ENCODE data around the gene LRIT3. TPM values are rescaled to one million over a fixed set of nuclear protein-coding genes. Genes with fewer than 3 reads are reported as not detected.
A peak's percentile ranks its signal among the peaks of the same experiment; 100 is the strongest.

The LRIT3 gene
- total RNA-seq, 1 donor from 2014 or later, result 0.12 TPM

- Mint-ChIP-seq H3K27me3 (ENCODE audit: unreplicated experiment) (no peaks in the 10 kb centered on the region), H3K4me3 (ENCODE audit: unreplicated experiment) (no peak overlapping the region), H3K9me3 (ENCODE audit: unreplicated experiment) (peaks cover 2% of the 10 kb centered on the region), H3K27ac (ENCODE audit: unreplicated experiment) (no peak overlapping the region), H3K4me1 (ENCODE audit: low read depth, unreplicated experiment) (no peaks in the 10 kb centered on the region), H3K36me3 (ENCODE audit: unreplicated experiment) (no peaks in the 10 kb centered on the region)
- DNase-seq, result no peak
- no peak for TF ChIP-seq CTCF (IDR thresholded peaks at IDR 0.05; ENCODE audit: partially characterized antibody, unreplicated experiment)
These were observed 38.3 kb upstream of the LRIT3 start for GRCh38 chr4:109809655-109810054.

- Mint-ChIP-seq H3K4me3 (ENCODE audit: unreplicated experiment) (no peak overlapping the region), H3K9me3 (ENCODE audit: unreplicated experiment) (peaks cover 5% of the 10 kb centered on the region), H3K27me3 (ENCODE audit: unreplicated experiment) (peaks cover 6% of the 10 kb centered on the region), H3K36me3 (ENCODE audit: unreplicated experiment) (no peaks in the 10 kb centered on the region), H3K4me1 (ENCODE audit: low read depth, unreplicated experiment) (no peaks in the 10 kb centered on the region), H3K27ac (ENCODE audit: unreplicated experiment) (no peak overlapping the region)
- TF ChIP-seq CTCF (IDR thresholded peaks at IDR 0.05; ENCODE audit: partially characterized antibody, unreplicated experiment), result no peak
- DNase-seq, result no peak
These were observed 37.1 kb upstream of the LRIT3 start for GRCh38 chr4:109810552-109811387.

DNA sequence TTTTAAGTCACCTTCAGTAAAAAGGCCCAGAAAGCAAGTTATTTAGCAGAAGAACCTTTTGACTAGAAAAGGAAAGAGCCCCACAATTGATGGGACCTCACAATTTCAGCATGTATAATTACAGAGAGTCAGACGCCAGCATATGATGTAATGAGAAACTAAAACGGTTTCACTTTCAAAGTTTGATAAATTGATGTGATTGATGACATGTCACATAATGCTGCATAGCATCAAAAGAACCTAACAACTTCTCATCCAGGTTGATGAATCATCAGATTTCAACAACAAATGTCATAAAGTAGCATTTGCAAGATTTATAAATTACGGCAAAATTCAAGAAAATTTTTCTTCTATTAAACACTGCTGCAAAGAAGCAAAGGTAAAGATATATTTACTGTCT is 36.2 kb upstream of the LRIT3 start:
- Mint-ChIP-seq H3K9me3 (ENCODE audit: unreplicated experiment) (peaks cover 6% of the 10 kb centered on the region), H3K27me3 (ENCODE audit: unreplicated experiment) (peaks cover 7% of the 10 kb centered on the region), H3K4me3 (ENCODE audit: unreplicated experiment) (no peak overlapping the region), H3K4me1 (ENCODE audit: low read depth, unreplicated experiment) (peaks cover 3% of the 10 kb centered on the region), H3K36me3 (ENCODE audit: unreplicated experiment) (no peaks in the 10 kb centered on the region), H3K27ac (ENCODE audit: unreplicated experiment) (no peak overlapping the region)
- TF ChIP-seq CTCF (IDR thresholded peaks at IDR 0.05; ENCODE audit: partially characterized antibody, unreplicated experiment), result no peak
- DNase-seq, result no peak

DNA sequence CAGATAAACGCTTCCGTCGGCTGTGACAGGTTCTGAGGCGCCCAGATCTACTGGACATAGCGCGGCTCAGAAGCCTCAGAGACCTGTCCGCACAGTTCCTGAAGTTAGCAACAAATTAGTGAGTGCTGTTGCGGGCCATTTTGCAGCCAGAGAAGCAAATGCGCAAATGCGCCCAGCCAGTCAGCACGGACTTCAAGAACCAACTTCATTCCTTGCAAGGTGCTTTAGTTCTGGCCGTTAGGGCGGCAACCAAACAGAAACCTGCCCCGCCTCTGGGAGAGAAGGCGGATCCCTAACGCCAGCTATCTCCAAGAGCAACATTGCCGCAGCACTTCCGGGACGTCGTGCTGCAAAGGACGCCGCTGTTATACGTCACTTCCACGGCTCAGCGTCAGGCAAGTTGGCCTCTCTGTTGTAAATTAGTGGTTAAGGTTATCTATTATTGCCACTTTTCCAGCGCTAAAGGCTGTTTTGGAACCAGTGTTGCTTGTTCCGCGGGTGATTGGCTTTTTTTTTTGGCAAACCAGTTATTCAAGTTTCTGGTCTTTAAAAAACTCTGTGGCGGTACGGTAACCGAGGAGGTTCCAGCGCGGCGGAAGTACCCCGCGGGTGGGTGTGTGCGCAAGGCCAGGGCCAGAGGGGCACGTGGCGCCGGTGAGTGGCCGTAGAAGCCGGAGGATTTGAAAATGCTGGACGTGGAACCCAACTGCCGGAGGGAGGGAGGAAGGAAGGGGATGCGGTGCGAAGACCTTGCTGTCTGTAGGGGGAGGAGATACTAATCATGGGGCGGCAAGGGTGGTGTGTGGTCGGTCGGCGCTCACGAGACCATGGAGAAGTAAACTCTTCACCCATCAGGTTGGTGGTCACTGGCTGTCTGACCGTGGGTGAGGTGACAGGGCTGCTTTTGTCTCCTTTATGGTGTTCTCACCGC is 32.5 kb upstream of the LRIT3 start, which contains the start of gene GAR1:
TSS of gene GAR1 (plus strand) at position 612 of the 931 bp plus-strand sequence. CDS start 403 bp downstream, outside the sequence.
- no peak for TF ChIP-seq CTCF (IDR thresholded peaks at IDR 0.05; ENCODE audit: partially characterized antibody, unreplicated experiment)
- Mint-ChIP-seq H3K4me1 (ENCODE audit: low read depth, unreplicated experiment) (peaks cover 6% of the 10 kb centered on the region), H3K4me3 (ENCODE audit: unreplicated experiment) (peak within 1 kb of the TSS; percentile 99), H3K36me3 (ENCODE audit: unreplicated experiment) (no peaks in the 10 kb centered on the region), H3K27ac (ENCODE audit: unreplicated experiment) (peak within 1 kb of the TSS; percentile 74), H3K9me3 (ENCODE audit: unreplicated experiment) (peaks cover 6% of the 10 kb centered on the region), H3K27me3 (ENCODE audit: unreplicated experiment) (peaks cover 7% of the 10 kb centered on the region)
- peak; percentile 82 for DNase-seq

Data from glutamatergic neuron (in vitro differentiated cells).